HG03571 (cell line): Measurements from ENCODE around the gene CTIF.
"Not testable (repeated sequence)": the region's sequence is repeated elsewhere in the genome, so short reads cannot be mapped to it uniquely, and the experiment has no call there.

Experiments
- ATAC-seq: cut with Tn5 transposase; IDR thresholded peaks from one replicate; pipeline ENCODE4 v1.9.1; 2021; ENCODE audit not compliant: unreplicated experiment

The CTIF gene

GRCh38 chr18:48538531-48539405 is at the start of gene CTIF:
Gene CTIF (plus strand): TSS chr18:48539031. CDS start chr18:48619566, 80,535 bp downstream.
- peak; percentile 72 for ATAC-seq

GRCh38 chr18:48490641-48491293 is 48.1 kb upstream of the CTIF start:
- ATAC-seq, result no peak

GRCh38 chr18:48492880-48493279 is 46.0 kb upstream of the CTIF start:
- no peak for ATAC-seq

- no peak for ATAC-seq
These were observed 45.2 kb upstream of the CTIF start for GRCh38 chr18:48493434-48494230.

DNA sequence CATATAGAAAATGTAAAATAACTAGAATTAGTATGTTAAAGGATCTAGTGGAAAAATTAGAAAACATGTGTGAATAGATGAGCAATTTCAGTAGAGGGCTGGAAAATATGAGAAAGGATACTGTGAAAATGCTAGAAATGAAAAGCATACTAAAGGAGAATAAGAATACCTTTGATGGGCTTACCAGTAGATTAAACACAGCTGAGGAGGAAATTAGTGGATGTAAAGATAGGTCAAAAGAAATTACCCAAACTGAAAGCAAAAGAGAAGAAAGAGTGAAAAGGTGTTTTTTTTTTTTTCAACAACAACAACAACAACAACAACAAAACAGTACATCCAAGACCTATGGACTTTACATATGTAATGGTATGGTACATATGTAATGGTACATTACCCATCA is 41.0 kb upstream of the CTIF start:
- ATAC-seq, result no peak

DNA sequence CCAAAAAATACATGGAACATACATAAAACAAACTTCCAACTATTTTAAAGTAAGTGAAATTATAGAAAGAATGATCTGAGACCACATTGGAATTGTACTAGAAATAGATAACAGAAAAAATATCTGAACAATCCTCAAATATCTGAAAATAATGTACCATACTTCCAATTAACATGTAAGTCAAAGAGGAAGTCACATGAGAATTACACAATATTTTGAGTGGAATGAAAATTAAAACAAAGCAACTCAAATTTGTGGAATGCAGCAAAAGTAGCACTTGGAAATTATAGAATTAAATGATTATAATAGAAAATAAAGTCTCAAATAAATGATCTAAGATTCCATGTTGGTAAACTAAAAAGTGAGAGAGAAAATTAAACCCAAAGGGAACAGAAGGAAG is 38.3 kb upstream of the CTIF start:
- ATAC-seq, result no peak

DNA sequence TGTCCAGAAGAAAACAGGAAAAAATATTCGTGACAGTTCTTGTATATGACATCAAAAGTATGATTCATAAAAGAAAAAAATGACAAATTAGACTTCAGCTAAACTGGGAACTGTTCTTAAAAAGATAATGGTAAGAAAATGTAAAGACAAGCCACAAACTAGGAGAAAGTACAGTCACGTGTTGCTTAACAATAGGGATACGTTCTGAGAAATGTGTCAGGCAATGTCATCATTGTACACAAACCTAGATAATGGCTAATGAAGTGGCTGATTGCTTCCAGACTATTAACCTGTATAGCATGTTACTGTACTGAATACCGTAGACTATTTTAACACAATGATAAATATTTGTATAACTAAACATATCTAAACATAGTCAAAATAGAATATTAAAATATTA is 35.9 kb upstream of the CTIF start:
- no peak for ATAC-seq

DNA sequence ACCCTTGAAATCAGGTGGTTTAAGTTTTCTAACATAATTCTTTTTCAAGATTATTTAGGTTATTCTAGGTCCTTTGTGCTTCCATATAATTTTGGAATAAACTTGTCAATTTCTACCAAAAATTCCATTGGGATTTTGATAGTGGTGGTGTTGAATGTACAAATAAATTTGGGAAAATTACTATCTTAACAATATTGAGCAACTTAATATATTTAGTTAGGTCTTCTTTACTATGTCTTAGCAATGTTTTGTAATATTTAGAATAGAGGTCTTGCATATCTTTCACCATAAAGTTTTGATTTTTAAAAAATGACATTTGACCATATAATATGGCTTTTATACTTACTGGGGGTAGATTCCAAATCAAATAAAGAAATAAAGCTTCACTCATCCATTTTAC is 34.0 kb upstream of the CTIF start:
- ATAC-seq, result no peak

- not testable (repeated sequence) for ATAC-seq
These were observed 31.8 kb upstream of the CTIF start for GRCh38 chr18:48506983-48507568.

DNA sequence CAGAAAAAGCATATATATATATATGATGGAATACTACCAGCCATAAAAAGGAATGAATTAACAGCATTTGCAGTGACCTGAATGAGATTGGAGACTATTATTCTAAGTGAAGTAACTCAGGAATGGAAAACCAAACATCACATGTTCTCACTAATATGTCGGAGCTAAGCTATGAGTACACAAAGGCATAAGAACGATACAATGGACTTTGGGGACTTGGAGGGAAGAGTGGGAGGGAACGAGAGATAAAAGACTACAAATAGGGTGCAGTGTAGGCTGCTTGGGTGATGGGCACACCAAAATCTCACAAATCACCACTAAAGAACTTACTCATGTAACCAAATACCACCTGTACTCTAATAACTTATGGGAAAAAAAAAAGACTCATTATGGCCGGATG is 26.3 kb upstream of the CTIF start:
- not testable (repeated sequence) for ATAC-seq

GRCh38 chr18:48514786-48515185 is 24.0 kb upstream of the CTIF start:
- no peak for ATAC-seq

DNA sequence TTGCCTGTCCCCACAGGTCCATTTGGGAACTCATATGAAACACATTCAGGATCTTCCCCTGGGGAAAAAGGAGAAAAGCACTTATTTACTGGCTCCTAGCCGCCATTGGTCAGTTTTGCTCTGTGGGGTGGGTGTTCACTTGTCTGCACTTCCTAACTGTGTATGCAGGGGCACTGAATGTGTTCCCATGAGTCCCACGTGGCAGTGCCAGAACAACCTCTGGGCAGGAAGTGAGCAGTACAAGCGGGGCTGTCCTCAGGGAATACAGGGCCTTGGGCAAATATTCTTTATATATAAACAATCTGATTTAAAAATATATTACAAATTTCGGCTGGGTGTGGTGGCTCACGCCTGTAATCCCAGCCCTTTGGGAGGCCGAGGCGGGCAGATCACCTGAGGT is 21.8 kb upstream of the CTIF start:
- no peak for ATAC-seq

DNA sequence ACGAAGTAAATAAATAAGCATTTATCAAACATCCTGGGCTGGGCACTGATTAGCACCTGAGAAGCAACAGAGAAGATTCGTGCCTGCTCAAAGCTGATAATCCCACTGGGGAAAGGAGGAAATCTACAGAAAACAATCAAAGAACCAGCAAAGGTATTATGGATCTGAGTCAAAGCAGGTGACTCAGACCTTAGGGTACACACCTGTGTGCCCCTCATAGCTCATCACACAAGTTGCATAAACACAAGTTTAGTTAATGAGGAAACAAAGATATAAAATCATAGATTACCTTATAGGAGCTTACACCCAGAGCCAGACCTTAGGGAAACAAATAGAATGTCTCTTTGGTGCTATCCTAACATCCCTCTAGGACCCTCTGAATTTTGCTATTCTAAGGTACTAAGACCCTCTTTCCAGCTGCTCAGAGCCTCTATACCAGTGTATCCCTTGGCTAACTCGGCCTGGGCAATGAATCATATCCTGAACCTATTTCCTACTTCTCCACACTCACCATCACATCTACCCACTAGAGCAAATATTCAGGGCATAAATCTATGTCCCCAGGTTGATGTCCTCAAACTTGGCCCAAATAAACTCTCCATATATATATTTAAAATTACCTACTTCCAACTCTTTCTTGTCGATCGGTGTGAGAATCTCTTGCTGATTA is 19.3 kb upstream of the CTIF start:
- ATAC-seq, result no peak

DNA sequence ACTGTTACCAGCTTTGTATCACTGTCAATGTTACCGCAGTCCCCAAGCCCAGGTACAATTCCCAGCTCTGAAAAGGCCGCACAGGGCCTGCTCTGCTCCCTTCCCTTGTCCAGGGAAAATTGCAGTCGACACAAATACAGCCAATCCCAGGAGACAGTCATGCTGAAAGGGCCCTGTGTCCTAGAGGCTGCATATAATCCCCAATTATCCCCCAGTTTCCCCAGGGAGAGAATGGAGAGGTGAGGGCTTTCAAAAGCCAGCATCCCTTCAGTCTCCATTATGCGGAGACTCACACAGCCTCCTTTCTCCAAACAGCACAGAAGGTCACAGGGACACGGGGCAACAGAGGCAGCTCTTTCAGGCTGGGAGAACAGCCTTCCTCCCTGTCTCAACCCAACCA is 17.1 kb upstream of the CTIF start:
- ATAC-seq, result no peak

DNA sequence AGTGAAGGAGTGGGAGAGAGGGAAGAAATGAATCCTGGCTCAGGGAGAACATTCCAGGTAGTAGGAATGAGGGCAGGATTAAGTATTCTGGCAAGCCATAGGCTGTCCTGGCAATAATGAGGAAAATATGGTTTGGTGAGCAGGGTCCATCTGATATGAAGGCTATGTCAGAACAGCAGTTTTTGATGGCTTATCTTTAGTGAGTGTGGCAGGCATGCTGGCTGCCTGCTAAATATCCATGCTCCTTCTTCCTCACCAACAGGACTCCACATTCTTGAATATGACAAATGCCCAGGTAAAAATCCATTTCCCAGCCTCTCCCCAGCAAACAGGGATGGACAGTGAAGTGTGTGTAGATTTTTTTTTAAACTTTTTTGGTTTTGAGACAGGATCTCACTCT is 13.2 kb upstream of the CTIF start:
- ATAC-seq, result no peak

- no peak for ATAC-seq
These were observed 11.4 kb upstream of the CTIF start for GRCh38 chr18:48527461-48527860.

- no peak for ATAC-seq
These were observed 10.0 kb upstream of the CTIF start for GRCh38 chr18:48528861-48529260.

DNA sequence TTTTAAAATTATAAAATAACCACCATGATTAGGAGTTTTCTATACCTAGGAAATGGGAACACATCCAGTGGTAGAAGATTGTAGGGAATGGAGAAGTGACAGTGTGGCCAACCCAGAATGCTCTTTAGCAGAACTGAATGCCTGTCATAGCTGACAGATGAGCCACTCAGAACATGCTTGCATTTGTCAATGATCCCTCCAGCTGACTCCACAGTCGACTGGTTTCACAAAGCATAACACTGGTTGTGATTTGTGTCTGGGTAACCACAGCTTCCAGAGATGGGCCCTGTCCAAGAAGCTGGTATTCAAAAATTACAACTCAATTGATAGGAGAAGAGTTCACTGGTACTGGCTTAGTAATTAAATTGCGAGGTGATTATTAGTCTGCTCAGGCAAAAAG is 9.0 kb upstream of the CTIF start:
- ATAC-seq, result no peak

GRCh38 chr18:48530399-48531081 is 8.3 kb upstream of the CTIF start:
- no peak for ATAC-seq

GRCh38 chr18:48531082-48531403 is 7.8 kb upstream of the CTIF start:
- no peak for ATAC-seq
